Adrenal gland (tissue), 12 donors: ENCODE data around the gene TMIGD1. TPM values are rescaled to one million over a fixed set of nuclear protein-coding genes. Genes with fewer than 3 reads are reported as not detected.
A peak's percentile ranks its signal among the peaks of the same experiment; 100 is the strongest.

ENCODE experiments used
- DNase-seq, 7 donors: peaks; one replicate each; pipeline ENCODE4 v3.0.0-alpha.2; 2019 to 2020
- H3K27ac ChIP-seq, 5 donors: fragments of 200-600 bp; sonication (generic) in 4 of 5; 1 replicate in 3 of 5; 2 replicates in 2 of 5; pipeline versions ENCODE4 v1.5.1 to v1.8.0; 2016 to 2020; ENCODE audit warnings: mild to moderate bottlenecking in 1 of 5
- H3K27me3 ChIP-seq: fragments of 200-600 bp; 2 replicates; pipeline ENCODE4 v1.8.0; 2021
- H3K36me3 ChIP-seq, 2 donors: fragments of 200-600 bp; replicated peaks in 1 of 2; 1 replicate in 1 of 2; 2 replicates in 1 of 2; pipeline versions ENCODE4 v1.5.1 to v1.8.0; 2018 to 2022
- H3K4me1 ChIP-seq, 2 donors: fragments of 200-600 bp; replicated peaks in 1 of 2; 1 replicate in 1 of 2; 2 replicates in 1 of 2; pipeline versions ENCODE4 v1.5.1 to v1.8.0; 2018 to 2021
- H3K4me3 ChIP-seq, 4 donors: fragments of 200-600 bp; sonication (generic) in 3 of 4; one replicate each; pipeline ENCODE4 v1.5.1; 2016 to 2018
- H3K9me3 ChIP-seq, 3 donors: fragments of 200-600 bp; sonication (generic) in 1 of 3; replicated peaks in 1 of 3; 1 replicate in 2 of 3; 2 replicates in 1 of 3; pipeline versions ENCODE4 v1.5.1 to v1.8.0; 2016 to 2021
- CTCF ChIP-seq, 6 experiments: fragments of 450-650 bp in 4 of 6; fragments of 200-600 bp in 2 of 6; sonication (generic) in 1 of 6; IDR thresholded peaks; 1 replicate in 5 of 6; 2 replicates in 1 of 6; pipeline versions ENCODE4 v1.5.1 to v1.8.0; 2016 to 2021; ENCODE audit warnings: antibody characterized with exemption in 6 of 6, mild to moderate bottlenecking in 2 of 6, moderate library complexity in 1 of 6
- POLR2A ChIP-seq, 2 donors: fragments of 450-650 bp; IDR thresholded peaks; one replicate each; pipeline ENCODE4 v1.6.1; 2017; ENCODE audit warnings: antibody characterized with exemption in 2 of 2, mild to moderate bottlenecking in 2 of 2, moderate library complexity in 1 of 2
- WGBS, 4 donors: extraction: QIAGEN DNeasy Blood & Tissue Kit in 2 of 4; methylation state at CpG; one replicate each; pipeline versions ENCODE4 v1.1.5 to v1.1.7; 2013 to 2017; 5-methylcytosine and 5-hydroxymethylcytosine counted together
- intact Hi-C, 2 donors: fragments of 100-400 bp; cut with DNase I; formaldehyde crosslinking; loops; one replicate each; pipeline versions ENCODE4 v1.14.1 to v1.15.0; 2022 to 2023
- polyA plus RNA-seq, 3 donors: library from polyadenylated mRNA; stranded (reverse); fragments of 200-250 nt in 2 of 3; fragments of 350-450 nt in 1 of 3; fragmentation: Illumina TruSeq in 1 of 3; extraction: RNeasy Lipid Tissue Mini Kit (QIAGEN cat#74804) in 1 of 3; gene quantifications; one replicate each; pipeline ENCODE4 v1.2.3, GENCODE V29; 2013 to 2014
- total RNA-seq, 9 donors: library from RNA; depleted of rRNA in 4 of 9; stranded (reverse); fragments of >200 nt in 4 of 9; fragments of 120-200 nt in 1 of 9; fragmentation: NEBNext Ultra II Directional in 1 of 9; extraction: Animal tissue kit (Norgen Biotek cat#: 25700) in 1 of 9; gene quantifications; one replicate each; pipeline versions ENCODE4 v1.1.0 to v1.2.4, GENCODE V29; 2013 to 2023
- donor health status: healthy with polysubstance abuse.
- donor health status: Bipolar disorder and iron deficiency.
- donor health status: DM: yes; HTN: yes; CAD: no.
- donor health status: DM: no; HTN: no; CAD: no.
- donor health status: DM: no; HTN: no; CAD: no.
- donor health status: DM: yes; HTN: yes; CAD: no.

The TMIGD1 gene
- total and polyA plus RNA-seq, 12 donors, result not detected

GRCh38 chr17:30363715-30364202, 29.9 kb upstream of the TMIGD1 start:
- H3K36me3 ChIP-seq, result no peaks in the 10 kb centered on the region
- no peaks in the 10 kb centered on the region for H3K4me1 ChIP-seq
- H3K27ac ChIP-seq, result no peak overlapping the region
- H3K27me3 ChIP-seq, result no peaks in the 10 kb centered on the region
- TF ChIP-seq POLR2A (IDR thresholded peaks at IDR 0.05), result no peak
- intact Hi-C loops, result no loop called here
- no peaks in the 10 kb centered on the region for H3K9me3 ChIP-seq
- no peak overlapping the region for H3K4me3 ChIP-seq
- peak in 1 of 7 donors; percentile 25 for DNase-seq
- WGBS, 4 donors, result 47 to 59% (median 49%) methylated on average over 1 of the region's 1 CpG

- H3K4me3 ChIP-seq, result no peak overlapping the region
- H3K9me3 ChIP-seq, result no peaks in the 10 kb centered on the region
- H3K27ac ChIP-seq, result no peak overlapping the region
- no peaks in the 10 kb centered on the region for H3K4me1 ChIP-seq
- DNase-seq, result no peak
- H3K36me3 ChIP-seq, result no peaks in the 10 kb centered on the region
- intact Hi-C loops, result no loop called here
- TF ChIP-seq POLR2A (IDR thresholded peaks at IDR 0.05), result no peak
- H3K27me3 ChIP-seq, result no peaks in the 10 kb centered on the region
- 84 to 98% (median 91%) methylated on average over 4 of the region's 4 CpGs for WGBS, 4 donors
These were observed 28.0 kb upstream of the TMIGD1 start for GRCh38 chr17:30361766-30362279.

DNA sequence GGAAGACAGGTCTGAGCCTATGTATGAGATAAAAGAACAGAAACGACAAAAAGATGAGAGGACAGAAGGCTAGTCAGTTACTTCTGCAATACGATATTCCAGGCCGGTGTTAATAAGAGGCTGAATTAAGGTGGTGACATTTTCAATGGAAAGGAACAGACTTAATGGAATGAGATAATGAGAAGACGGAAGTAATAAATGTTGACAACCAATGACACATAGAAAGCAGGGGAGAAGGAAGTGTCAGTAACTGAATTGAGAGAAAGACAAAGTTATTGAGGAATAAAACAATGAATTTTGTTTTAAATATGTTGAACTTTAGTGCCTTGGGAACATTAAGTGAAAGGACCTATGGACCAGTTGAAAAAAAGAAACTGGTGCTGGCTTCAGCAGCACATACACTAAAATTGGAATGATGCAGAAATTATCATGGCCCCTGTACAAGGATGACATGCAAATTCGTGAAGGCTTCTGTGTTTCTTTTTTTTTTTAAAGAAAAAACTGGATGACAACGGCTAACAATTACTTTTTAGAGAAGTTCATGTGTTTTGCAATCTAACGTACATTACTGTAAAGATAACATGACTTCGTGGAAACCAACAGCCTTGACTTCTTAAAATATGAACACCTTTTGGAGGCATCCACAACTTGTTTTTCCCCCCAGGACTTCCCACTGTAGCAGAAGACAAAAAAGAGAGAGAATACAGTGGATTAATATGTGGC, 26.4 kb upstream of the TMIGD1 start:
- Histone ChIP-seq H3K27ac (no peak overlapping the region), H3K36me3 (no peaks in the 10 kb centered on the region), H3K27me3 (no peaks in the 10 kb centered on the region), H3K9me3 (no peaks in the 10 kb centered on the region), H3K4me3 (no peak overlapping the region), H3K4me1 (no peaks in the 10 kb centered on the region)
- intact Hi-C loops, result no loop called here
- TF ChIP-seq POLR2A (IDR thresholded peaks at IDR 0.05) (no peak), CTCF (IDR thresholded peaks at IDR 0.05) (no peak)
- no peak for DNase-seq
- 63 to 72% (median 71%) methylated on average over 8 of the region's 8 CpGs for whole genome bisulfite sequencing, 4 donors

GRCh38 chr17:30358055-30358760, 24.4 kb upstream of the TMIGD1 start:
- no peak for TF ChIP-seq CTCF (IDR thresholded peaks at IDR 0.05)
- no peak for TF ChIP-seq POLR2A (IDR thresholded peaks at IDR 0.05)
- no peaks in the 10 kb centered on the region for H3K27me3 ChIP-seq
- no peak overlapping the region for H3K27ac ChIP-seq
- H3K4me1 ChIP-seq, result no peaks in the 10 kb centered on the region
- no peak overlapping the region for H3K4me3 ChIP-seq
- intact Hi-C loops, result no loop called here
- DNase-seq, result no peak
- H3K36me3 ChIP-seq, result no peaks in the 10 kb centered on the region
- H3K9me3 ChIP-seq, result no peaks in the 10 kb centered on the region
- 64 to 79% (median 69%) methylated on average over 5 of the region's 5 CpGs for WGBS, 4 donors

GRCh38 chr17:30357476-30357875, 23.6 kb upstream of the TMIGD1 start:
- no peak for DNase-seq
- intact Hi-C loops, result no loop called here
- H3K9me3 ChIP-seq, result no peaks in the 10 kb centered on the region
- TF ChIP-seq POLR2A (IDR thresholded peaks at IDR 0.05) (no peak), CTCF (IDR thresholded peaks at IDR 0.05) (no peak)
- no peak overlapping the region for H3K27ac ChIP-seq
- no peak overlapping the region for H3K4me3 ChIP-seq
- no peaks in the 10 kb centered on the region for H3K36me3 ChIP-seq
- no peaks in the 10 kb centered on the region for H3K4me1 ChIP-seq
- H3K27me3 ChIP-seq, result no peaks in the 10 kb centered on the region
